ENCODE measurements around the gene ZFR.

Gene ZFR

GRCh38 chr5:32444431-32445286, at the start of gene ZFR:
Gene ZFR, minus strand, starts transcription at chr5:32444740. Its CDS starts 82 bp downstream, at chr5:32444658.
- DNase-seq (ENCODE audit: low read depth, low spot score) = peak; percentile 50

DNA sequence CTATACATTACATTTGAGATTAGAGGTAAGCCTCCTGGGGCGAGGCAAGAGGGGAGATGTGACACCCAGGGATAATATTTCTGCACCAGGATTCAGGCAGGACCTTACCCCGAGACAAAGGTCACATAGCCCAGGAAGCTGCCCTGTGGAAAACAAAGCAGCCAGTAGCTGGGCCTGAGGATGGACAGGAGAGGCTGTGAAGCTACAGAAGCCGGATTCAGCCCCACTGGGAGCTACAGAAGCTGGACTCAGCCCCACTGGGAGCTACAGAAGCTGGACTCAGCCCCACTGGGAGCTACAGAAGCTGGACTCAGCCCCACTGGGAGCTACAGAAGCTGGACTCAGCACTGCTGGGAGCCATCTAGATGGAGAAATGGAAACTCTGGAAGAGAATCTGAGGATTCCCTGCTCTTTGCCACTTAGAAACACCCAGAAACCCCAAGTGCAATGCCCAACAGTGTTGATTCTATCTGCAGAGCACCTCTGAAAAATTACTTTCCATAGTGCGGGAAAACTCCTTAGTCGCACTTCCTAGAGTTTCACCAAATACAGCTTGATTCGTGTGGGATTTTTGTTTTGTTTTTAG, 46.5 kb upstream of the ZFR start:
- DNase-seq (ENCODE audit: low read depth, low spot score) = no peak

- peak; percentile 30 for DNase-seq (ENCODE audit: low read depth, low spot score)
Measured at GRCh38 chr5:32489791-32490562, 45.4 kb upstream of the ZFR start.

GRCh38 chr5:32487424-32487823, 42.9 kb upstream of the ZFR start:
- DNase-seq (ENCODE audit: low read depth, low spot score) = no peak

- DNase-seq (ENCODE audit: low read depth, low spot score) = no peak
Measured at GRCh38 chr5:32487008-32487407, 42.5 kb upstream of the ZFR start.

DNA sequence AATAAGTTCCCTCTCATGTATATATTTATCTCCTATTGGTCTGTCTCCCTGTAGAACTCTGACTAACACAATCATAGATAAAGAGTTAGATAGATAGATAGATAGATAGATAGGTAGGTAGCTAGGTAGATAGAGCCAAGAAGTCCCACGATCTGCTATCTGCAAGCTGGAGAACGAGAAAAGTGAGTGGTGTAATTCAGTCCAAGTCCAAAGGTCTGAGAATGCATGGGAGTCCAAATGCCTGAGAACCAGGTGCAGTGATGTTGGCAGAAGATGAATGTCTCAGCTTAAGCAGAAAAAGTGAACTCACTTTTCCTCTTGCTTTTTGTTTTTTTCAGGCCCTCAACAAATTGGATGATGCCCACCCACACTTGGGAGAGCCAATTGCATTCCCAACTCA, 37.7 kb upstream of the ZFR start:
- no peak for DNase-seq (ENCODE audit: low read depth, low spot score)

GRCh38 chr5:32479096-32479495, 34.6 kb upstream of the ZFR start:
- DNase-seq (ENCODE audit: low read depth, low spot score) = no peak

GRCh38 chr5:32476891-32477290, 32.4 kb upstream of the ZFR start:
- no peak for DNase-seq (ENCODE audit: low read depth, low spot score)

GRCh38 chr5:32475334-32476097, 31.0 kb upstream of the ZFR start:
- no peak for DNase-seq (ENCODE audit: low read depth, low spot score)

DNA sequence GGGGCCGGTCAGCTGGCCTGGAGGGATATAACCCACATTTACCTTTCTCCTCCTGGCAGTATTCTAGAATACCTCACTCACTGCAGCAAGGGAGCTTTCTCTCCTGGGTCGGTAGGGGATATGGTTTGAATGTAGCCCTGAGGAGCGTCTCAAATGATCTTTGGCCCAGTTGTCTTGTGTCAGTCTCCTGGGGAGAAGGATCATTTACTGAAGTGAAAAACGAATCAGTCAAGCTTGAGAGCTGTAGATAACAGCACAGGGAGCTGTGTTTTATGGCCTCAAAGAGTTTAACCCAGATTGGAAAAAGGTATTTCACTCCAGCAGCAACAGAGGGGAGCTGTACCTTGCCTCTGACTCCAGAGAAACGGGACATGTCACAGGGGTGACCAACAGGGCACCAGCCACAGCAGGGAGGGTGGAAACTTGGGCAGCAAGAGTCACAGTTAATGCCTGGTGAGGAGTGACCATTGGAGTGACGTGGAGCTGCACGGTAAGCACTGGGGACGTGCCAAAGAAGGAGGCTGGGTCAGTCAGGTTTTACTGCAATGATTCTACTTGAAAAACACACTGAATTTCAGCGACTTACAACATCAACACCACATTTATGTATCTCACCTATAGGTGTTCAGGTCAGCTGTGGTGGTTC, 29.8 kb upstream of the ZFR start:
- DNase-seq (ENCODE audit: low read depth, low spot score) = no peak

GRCh38 chr5:32473072-32473471, 28.5 kb upstream of the ZFR start:
- DNase-seq (ENCODE audit: low read depth, low spot score) = no peak

DNA sequence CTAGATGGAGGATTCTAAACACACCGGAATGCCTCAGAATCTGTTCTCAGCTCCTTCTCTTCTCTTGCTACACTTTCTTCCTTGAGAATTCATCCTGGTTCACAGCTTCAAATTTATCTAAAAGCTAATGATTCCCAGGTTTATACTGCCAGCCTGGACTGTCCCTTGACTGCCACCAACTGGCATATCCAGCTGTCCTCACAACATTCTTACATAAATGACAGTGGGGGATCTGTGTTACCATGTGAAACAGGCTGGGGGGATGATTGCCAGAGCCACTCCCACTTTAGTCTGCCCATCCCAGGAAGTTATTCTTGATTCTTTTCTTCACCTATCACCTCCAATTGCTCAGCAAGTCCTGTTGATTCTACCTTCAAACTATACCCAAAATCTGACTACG, 27.2 kb upstream of the ZFR start:
- no peak for DNase-seq (ENCODE audit: low read depth, low spot score)

- no peak for DNase-seq (ENCODE audit: low read depth, low spot score)
Measured at GRCh38 chr5:32465076-32465475, 20.5 kb upstream of the ZFR start.

- no peak for DNase-seq (ENCODE audit: low read depth, low spot score)
Measured at GRCh38 chr5:32462618-32463017, 18.1 kb upstream of the ZFR start.

- no peak for DNase-seq (ENCODE audit: low read depth, low spot score)
Measured at GRCh38 chr5:32461441-32462120, 17.0 kb upstream of the ZFR start.

DNA sequence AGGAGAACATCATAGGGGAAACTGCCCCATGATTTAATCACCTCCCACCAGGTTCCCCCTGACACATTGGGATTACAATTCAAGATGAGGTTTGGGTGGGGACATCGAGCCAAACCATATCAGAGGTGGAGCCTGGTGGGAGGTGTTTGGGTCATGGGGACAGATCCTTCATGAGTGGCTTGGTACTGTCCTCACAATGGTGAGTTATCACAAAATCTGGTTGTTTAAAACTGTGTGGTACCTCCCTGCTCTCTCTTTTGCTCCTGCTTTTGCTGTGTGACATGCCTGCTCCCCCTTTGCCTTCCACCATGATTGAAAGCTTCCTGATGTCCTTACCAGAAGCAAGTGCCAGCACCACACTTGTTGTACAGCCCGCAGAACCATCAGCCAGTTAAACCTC, 16.2 kb upstream of the ZFR start:
- no peak for DNase-seq (ENCODE audit: low read depth, low spot score)

DNA sequence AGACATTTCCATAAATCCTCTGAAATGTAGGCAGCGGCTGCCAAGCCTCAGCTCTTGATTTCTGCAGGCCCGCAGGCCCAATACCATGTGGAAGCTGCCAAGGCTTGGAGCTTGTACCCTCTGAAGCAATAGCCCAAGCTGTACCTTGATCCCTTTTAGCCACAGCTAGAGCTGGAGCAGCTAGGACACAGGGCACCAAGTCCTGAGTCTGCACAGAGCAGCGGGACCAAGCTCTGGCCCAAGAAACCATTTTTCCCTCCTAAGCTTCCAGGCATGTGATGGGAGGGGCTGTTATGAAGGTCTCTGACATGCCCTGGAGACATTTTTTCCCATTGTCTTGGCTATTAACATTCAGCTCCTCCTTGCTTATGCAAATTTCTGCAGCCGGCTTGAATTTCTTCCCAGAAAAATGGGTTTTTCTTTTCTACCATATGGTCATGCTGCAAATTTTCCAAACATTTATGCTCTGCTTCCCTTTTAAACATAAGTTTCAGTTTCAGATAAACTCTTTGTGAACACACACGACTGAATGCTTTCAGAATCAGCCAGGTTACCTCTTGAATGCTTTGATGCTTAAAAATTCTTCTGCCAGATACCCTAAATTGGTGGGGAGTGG, 14.4 kb upstream of the ZFR start:
- no peak for DNase-seq (ENCODE audit: low read depth, low spot score)

DNA sequence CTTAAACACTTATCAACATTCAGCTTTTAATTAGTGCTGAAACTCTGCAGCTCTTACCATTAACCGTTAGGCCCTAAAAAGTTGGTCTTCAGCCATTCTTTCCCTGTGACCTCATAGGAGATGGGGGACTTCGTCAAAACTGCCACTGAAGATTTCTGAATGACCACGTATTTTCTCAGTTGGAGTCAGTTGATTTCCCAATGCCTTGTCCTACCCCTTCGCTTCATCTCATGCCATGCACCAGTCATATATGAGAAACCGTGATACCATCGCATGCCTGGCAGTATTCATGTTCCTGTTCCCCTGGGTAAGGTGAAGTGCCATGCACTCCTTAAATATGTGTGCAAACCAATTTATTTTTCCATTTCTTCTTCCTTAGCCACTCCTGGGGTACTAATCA, 10.8 kb upstream of the ZFR start:
- no peak for DNase-seq (ENCODE audit: low read depth, low spot score)

- no peak for DNase-seq (ENCODE audit: low read depth, low spot score)
Measured at GRCh38 chr5:32454821-32455220, 10.3 kb upstream of the ZFR start.

DNA sequence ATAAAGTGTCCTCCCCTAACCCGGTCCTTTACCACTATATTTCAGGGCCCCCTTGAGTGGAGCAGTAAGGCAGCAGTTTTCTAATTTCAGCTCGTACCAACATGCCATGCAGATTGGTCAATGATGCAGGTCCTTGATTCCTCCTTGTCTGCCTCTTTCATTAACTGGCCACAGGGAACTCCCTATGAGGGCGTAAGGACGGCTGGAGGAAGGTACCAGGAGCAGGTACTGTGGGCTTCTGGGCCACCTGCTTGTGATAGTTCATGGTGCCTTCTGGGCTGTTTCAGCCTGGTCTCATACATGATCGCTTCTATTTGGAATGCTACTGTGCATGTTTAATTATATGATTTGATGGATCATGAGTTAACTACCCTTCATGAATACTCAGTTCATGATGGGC, 9.4 kb upstream of the ZFR start:
- DNase-seq (ENCODE audit: low read depth, low spot score) = no peak
